SK-N-DZ (cell line): ENCODE data around the gene MAP7D3.
"Not testable (repeated sequence)": the region's sequence is repeated elsewhere in the genome, so short reads cannot be mapped to it uniquely, and the experiment has no call there.

Experiments
- DNase-seq: peaks from one replicate; pipeline ENCODE4 v3.0.0-alpha.2; 2015; ENCODE audit warnings: low spot score

The MAP7D3 gene

DNA sequence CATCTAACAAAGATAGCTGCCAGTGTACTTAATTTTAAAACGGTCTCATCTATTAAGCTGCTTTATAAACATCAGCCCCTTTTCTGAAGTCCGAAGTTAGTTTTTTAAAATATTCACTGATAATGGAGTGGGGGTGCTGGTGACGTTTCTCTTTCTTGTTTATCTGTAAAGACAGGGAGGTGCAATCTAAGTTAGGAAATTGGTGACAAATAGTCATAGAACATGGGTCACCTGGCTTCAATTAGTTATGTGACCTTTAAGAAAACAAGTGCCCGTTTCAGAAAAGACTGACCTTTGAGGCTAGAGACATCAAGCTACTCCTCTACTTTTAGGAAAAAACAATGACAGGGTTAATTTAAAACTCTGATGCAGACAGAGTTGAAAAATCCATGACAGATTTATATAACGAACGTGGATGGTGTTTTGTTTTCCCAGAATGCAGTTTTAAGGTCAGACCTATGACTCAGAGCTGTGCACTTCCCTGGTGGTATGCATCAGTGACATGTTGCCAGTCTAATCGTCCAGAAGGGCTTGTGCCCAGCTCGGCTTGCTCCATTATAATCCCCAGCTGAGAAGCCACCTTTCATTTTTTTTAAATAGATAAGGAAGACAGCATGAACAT, 65.7 kb downstream of the MAP7D3 start:
- no peak for DNase-seq

DNA sequence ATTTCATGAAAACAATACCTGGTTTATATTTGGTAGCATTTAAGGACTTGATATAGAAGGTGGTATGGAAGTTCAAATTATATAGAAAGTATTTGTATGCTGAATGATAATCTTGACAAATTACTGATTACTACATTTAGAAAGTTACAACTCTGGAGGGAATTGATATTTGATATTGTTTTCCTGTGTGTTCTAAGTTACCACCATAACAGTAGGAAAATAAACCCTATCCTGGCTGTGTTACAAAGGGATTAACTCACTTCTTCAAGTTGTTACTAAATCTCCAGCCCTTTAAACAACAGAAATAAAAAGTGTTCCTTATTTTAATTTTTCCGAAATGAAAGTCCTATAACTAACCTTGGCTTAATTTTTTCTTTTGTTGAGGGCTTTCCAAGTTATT, 67.3 kb downstream of the MAP7D3 start:
- DNase-seq: no peak

DNA sequence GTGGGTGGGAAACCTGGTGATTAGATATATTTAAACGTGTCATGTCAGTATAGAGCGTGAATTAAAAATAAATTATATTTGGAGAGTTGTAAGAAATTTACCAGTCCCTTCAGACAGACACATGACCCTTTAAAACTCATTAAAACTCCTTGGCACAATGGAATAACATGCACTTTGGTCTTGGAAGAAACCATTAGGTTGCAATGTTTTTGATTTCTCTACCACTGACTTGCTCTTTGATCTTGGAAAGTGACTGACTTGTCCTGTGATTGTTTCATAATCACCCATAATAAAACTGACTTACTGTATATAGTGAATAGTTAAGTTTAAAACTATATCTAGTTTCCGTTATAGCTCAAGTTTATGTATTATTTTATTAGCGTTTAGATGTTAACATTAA, 68.0 kb downstream of the MAP7D3 start:
- no peak for DNase-seq

DNA sequence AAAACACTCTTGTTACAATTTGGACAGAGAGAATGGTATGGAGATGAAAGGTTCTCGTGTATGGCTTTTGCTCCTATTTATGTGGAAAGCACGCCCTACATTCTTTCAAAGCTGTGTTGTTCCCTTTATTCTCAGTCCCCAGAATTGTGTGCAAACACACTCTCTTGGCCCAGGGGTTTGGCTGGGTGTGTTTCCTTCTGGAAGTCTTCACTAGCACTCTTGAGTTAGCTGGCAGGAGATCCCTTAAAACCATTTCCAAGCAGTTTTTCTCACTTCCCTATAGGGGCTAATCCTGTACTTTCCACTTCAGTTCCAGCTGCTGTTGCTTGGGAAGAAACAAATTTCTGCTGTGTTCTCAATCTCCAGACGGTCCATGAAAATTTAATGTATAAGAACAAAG, 68.8 kb downstream of the MAP7D3 start:
- no peak for DNase-seq

DNA sequence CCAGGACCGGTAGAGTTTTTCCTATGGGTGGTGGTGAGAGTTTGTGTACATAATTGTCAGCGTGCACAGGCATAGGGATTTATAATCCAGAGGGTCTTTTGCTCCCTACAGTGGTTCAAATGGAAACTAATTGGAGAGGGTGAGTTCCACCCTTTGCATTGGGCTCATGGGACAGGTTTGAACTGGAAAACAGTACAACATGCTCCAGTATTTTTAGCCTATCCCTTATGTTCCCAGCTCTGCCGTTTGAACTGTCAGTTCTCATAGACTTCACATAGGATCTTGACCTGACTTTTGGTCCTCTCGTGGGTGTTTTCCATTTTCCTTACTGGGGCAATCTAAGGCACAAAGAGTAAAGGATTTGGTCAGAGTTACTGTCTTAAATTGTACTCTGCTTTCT, 72.1 kb downstream of the MAP7D3 start:
- DNase-seq: no peak

DNA sequence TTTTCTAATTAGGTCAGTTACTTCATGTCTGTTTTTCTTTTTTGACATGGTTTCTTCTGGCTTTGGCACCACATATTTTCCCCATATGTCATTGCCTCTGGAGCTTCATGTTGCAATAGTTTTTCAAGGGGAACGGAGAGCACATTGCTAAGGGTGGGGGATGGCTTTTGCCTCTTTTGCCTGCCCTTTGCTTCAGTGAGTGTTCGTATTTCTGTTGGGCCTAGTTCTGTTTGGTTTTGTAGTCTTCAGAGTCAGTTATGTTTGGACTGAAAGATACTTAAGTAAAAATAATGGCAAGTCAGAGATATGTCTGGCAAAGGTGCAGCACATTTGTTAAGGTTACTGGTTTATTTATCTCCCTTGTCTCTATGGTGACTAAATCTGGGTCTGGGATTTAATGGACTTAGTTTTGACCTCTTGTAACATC, 74.8 kb downstream of the MAP7D3 start:
- DNase-seq: no peak

DNA sequence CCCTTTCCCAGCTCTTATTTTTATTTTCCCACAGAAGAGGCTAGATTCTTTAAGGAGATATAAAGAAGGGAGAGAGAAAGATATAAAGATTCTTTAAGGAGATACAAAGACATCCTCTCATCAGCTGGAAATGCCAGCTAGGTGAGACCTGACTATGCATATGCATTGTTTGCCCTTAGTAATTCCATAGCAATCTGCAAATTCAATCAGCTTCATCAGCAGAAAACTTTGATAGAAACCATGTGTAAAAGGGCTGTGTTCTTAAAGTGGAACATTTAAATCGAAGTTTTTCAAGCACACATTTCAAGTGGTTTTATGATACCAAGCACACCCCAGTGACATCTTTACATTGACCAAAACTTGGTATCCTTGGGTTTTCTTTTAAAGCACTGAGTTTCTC, 79.8 kb downstream of the MAP7D3 start:
- DNase-seq: no peak

DNA sequence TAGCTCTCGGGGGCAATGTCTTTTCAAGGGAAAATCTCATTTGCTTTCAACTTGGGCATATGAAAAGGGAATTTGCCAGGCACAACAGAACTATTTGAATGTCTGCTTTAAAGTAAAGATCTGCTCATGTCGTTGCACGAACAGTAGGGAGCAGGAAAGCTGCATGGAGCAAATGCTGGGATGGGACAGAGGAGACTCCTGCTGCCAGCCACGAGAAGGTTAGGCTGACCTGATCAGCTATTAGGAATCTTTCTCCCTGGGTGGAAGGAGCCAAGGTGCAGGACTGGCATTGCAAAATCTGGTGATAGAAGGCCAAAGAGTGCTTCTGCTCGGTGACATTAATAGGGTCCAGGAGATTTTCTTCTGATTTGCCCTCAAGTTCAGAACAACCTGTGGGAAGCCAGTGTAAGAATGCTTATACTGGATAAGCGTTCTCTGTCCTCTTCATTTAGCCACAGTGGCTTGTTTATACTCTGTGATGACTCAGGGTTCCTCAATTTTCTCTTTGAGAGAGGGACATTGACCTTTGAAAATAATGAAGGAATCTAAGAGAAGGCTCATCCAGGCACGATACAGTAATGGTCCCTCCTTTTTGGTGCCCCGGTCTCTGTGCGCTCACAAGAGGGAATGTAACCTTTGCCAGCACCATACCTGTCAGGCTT, 80.9 kb downstream of the MAP7D3 start:
- no peak for DNase-seq

DNA sequence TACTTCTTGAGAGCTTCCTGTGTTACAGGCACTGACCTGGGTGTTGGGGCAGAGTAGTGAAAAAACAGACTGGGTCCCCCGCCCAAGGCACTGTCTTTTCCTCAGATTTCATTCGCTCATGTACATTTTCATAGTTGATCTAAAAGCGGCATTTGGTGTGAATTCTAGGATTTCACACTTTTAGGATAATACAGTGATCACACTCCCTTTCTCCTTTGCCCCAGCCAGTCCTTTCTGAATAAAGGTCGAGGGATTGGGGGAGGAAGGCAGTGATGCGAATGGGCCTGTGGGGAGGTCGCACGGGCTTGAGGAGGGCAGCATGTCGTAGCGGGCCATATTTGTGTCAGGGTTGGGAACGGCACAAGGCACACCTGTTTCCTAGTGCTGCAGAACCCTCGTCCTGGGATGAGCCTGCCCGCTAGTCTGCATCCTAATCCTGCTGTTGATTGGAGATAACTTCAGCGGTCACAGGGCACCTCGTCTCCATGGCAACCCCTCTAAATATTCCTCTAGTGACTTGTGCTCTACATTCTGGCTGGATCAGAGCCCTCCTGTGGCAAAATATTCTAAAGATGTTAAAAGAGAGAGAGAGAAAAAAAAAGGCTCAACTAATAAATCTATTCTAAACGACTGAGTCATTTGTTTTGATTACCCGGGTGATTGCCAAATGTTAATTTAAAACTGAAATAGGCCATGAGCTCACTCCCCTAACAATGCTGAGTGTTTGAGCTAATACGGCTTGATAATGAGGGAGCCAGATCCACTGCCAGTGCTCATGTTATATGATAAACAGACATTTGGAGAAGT, 82.1 kb downstream of the MAP7D3 start:
- peak; percentile 51 for DNase-seq

DNA sequence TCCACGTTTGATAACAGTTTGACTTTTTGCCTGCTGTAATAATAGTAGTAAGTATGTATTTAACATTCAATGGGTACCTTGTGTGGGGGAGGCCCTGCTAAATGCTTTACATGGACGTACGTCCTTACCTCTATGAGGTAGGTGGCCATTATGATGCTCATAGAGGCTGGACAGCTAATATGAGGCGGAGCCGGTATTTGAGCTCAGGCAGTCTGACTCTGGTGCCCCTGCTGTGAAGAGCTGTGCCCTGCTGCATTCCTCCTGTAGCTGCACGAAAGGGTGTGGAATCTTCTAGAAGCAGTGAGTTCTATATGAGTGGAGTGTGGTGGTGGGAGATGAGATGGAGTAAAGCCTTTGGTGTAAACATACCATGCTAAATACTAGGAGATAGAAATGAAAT, 83.2 kb downstream of the MAP7D3 start:
- not testable (repeated sequence) for DNase-seq

DNA sequence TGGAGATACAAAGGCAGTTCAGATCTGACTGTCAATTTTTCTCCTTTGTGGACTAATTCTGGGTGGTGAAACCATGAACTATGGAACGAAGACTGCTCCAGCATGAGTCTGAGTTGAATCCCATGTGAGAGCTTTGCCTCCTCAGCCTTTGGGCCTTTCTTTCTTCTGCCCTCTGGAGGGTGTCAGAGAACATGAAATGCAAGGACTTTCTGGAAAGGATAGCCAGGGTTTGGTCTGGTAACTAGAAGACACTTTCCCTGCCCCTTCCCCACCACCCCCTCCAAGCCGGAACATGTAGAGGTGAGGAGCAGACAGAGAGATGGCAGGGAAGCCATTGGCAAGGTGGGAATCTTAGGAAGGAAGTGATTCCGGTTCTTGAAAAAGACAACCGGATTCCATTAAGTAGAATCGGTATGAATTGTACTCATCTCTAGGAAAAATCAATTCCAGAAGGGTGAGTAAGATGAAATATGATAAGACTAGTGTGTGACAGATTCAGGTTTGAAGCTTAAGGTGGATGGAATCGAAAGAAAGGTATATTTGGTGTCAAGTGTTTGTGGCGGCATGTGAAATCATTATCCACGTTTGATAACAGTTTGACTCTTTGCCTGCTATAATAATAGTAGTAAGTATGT, 84.9 kb downstream of the MAP7D3 start:
- DNase-seq: no peak

DNA sequence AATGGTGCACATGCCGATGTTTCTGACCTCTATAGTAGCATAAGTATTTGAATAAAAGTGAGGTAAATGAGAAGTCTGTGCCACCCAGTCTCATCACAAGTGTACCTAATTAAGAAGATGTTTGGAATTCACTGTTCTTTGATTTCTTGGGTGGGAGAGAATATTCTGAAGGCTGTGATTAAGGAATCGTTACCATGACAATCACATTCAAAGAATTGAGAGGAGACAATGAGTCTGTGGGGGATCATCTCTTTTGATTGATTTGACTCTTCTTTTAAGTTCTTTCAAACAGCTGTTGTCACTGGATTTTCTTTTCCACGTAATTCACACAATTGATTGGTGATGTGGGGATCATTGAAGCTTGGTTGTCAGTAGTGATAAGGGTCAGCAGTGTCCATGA, 85.8 kb downstream of the MAP7D3 start:
- no peak for DNase-seq

DNA sequence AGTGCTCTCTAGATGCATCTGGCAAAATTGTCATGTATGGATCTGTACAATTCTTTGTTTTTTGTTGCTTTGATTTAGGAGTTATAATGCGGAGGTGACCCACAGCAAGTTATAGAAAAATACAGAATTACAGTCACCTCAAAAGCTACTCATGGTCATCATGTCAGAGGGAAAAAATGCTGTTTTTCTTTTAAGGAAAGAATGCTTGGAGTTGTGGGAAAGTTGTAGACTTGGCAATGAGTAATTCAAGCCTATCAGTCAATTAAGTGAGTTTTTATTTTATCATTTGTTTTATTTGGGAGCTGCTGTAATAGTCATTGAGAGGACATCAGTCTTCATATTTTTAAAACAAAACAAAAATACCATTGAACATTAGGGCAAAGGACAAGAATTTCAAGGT, 87.5 kb downstream of the MAP7D3 start:
- DNase-seq: no peak
